BLaER1 treated with 17β-estradiol and CSF1 and Interleukin-3, amounts not matched to agents 10 nM and 100 nM (cell line): ENCODE data around the gene SERPINA6.
"Not testable (repeated sequence)": the region's sequence is repeated elsewhere in the genome, so short reads cannot be mapped to it uniquely, and the experiment has no call there.

ENCODE experiments used
- H3K27ac ChIP-seq, 11 experiments: shearing (Covaris generic); formaldehyde crosslinking; 2 replicates each; pipeline ENCODE4 v1.8.1; 2022
- H3K27me3 ChIP-seq, 11 experiments: shearing (Covaris generic); formaldehyde crosslinking; 2 replicates each; pipeline ENCODE4 v1.8.1; 2022
- H3K36me3 ChIP-seq, 11 experiments: shearing (Covaris generic); formaldehyde crosslinking; 2 replicates each; pipeline ENCODE4 v1.8.1; 2022
- H3K4me1 ChIP-seq, 10 experiments: shearing (Covaris generic); formaldehyde crosslinking; 2 replicates each; pipeline ENCODE4 v1.8.1; 2022
- H3K4me2 ChIP-seq, 11 experiments: shearing (Covaris generic); formaldehyde crosslinking; 2 replicates each; pipeline ENCODE4 v1.8.1; 2022
- H3K4me3 ChIP-seq, 10 experiments: shearing (Covaris generic); formaldehyde crosslinking; 2 replicates each; pipeline ENCODE4 v1.8.1; 2022
- H3K9ac ChIP-seq, 11 experiments: shearing (Covaris generic); formaldehyde crosslinking; 2 replicates each; pipeline ENCODE4 v1.8.1; 2022
- H3K9me3 ChIP-seq, 11 experiments: shearing (Covaris generic); formaldehyde crosslinking; replicated peaks in 1 of 11; 2 replicates each; pipeline ENCODE4 v1.8.1; 2022
- H4K20me1 ChIP-seq, 11 experiments: shearing (Covaris generic); formaldehyde crosslinking; 2 replicates each; pipeline ENCODE4 v1.8.1; 2022
- Cebpa-rat ChIP-seq, 11 experiments: shearing (Covaris generic); IDR thresholded peaks; 2 replicates each; pipeline ENCODE4 v1.8.1; 2022

SERPINA6 gene, protein sequence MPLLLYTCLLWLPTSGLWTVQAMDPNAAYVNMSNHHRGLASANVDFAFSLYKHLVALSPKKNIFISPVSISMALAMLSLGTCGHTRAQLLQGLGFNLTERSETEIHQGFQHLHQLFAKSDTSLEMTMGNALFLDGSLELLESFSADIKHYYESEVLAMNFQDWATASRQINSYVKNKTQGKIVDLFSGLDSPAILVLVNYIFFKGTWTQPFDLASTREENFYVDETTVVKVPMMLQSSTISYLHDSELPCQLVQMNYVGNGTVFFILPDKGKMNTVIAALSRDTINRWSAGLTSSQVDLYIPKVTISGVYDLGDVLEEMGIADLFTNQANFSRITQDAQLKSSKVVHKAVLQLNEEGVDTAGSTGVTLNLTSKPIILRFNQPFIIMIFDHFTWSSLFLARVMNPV

GRCh38 chr14:94322648-94323570 lies at the start of gene SERPINA6:
Gene SERPINA6 (minus strand): TSS chr14:94323336. CDS start chr14:94314648, 8,688 bp downstream.
- peaks cover 0 to 13% (median 0%) of the 10 kb centered on the region in 10 experiments; a peak in 4 of 20 replicates for H3K4me1 ChIP-seq
- H4K20me1 ChIP-seq: no peaks in the 10 kb centered on the region
- no peak within 1 kb of the TSS for H3K4me2 ChIP-seq
- peaks cover 0 to 4% (median 0%) of the 10 kb centered on the region in 11 experiments; a peak in 5 of 22 replicates for H3K9me3 ChIP-seq
- TF ChIP-seq Cebpa-rat (IDR thresholded peaks at IDR 0.05): no peak
- H3K27me3 ChIP-seq: no peaks in the 10 kb centered on the region
- no peak within 1 kb of the TSS for H3K27ac ChIP-seq
- no peaks in the 10 kb centered on the region for H3K36me3 ChIP-seq
- no peak within 1 kb of the TSS for H3K4me3 ChIP-seq
- no peak within 1 kb of the TSS for H3K9ac ChIP-seq

- no peak for TF ChIP-seq Cebpa-rat (IDR thresholded peaks at IDR 0.05)
- no peak overlapping the region for H3K27ac ChIP-seq
- H3K4me2 ChIP-seq: no peak overlapping the region
- H3K36me3 ChIP-seq: peaks cover 0 to 10% (median 0%) of the 10 kb centered on the region in 11 experiments; a peak in 5 of 22 replicates
- H3K4me1 ChIP-seq: peaks cover 4 to 80% (median 17%) of the 10 kb centered on the region in 10 experiments; a peak in 17 of 20 replicates
- H3K9ac ChIP-seq: no peak overlapping the region
- H3K4me3 ChIP-seq: no peak overlapping the region
- no peaks in the 10 kb centered on the region for H4K20me1 ChIP-seq
- no peaks in the 10 kb centered on the region for H3K9me3 ChIP-seq
- no peaks in the 10 kb centered on the region for H3K27me3 ChIP-seq
Measured at GRCh38 chr14:94372021-94372605, 49.0 kb upstream of the SERPINA6 start.

DNA sequence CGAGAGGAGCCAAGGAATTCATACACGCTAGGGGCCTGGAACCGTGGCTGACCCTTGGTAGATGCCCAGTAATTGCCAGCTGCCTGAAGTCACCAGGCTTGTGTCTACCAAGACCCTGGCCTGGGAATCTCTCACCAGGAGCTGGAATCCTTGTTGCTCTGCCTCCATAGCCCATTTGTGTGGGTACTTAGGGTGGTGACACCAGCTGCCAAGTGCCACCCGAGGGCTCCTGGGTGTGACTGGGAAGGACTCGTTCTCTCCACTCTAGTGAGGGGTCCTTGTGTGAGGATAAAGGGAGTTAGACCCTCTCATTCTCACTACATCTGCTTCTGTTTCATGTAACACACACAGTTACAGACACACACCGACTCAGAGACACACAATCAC lies 47.4 kb upstream of the SERPINA6 start:
- Histone ChIP-seq H3K4me1 (peaks cover 0 to 79% (median 24%) of the 10 kb centered on the region in 10 experiments; a peak in 14 of 20 replicates), H4K20me1 (no peaks in the 10 kb centered on the region), H3K27me3 (no peaks in the 10 kb centered on the region), H3K9me3 (no peaks in the 10 kb centered on the region), H3K36me3 (no peaks in the 10 kb centered on the region), H3K4me2 (no peak overlapping the region), H3K9ac (no peak overlapping the region), H3K27ac (no peak overlapping the region; a peak in 1 of 22 replicates), H3K4me3 (no peak overlapping the region)
- no peak for TF ChIP-seq Cebpa-rat (IDR thresholded peaks at IDR 0.05)

DNA sequence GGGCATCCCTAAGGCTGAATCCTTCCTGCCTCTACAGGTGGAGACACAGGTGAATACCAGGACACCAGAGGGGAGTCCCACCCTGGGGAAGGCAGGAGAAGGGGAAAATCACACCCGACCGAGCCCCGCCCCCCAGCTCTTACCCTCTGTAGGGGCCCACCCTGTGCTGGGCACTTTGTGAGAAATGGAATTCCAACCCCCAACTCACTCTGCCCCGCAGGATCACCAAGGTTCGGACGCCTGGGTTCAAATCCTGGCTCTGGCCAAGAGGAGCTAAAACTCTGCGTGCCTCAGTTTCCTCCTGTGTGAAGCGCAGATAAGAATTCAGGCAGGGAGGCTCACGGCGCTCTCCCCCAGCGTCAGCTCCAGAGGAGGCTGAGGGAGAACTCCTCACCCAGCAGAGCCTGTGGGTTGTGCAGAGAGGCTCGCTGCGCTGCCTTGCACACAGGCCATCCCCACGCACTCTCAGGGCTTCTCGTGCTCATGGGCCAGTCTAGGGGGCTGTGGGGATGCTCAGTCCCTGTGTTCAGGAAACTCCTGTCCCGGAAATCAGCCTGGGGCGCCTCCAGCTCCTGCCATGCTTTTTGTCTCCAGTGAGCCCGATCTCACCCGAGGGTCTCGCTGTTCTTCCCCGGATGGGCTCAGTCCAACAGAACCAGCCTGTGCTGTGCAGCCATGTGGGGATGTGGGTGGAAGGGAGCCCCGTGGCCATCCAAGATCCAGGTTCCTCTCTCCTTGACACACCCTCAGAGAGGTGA lies 46.8 kb upstream of the SERPINA6 start:
- not testable (repeated sequence) for H3K27me3 ChIP-seq, H3K9ac ChIP-seq, H4K20me1 ChIP-seq, H3K9me3 ChIP-seq, H3K36me3 ChIP-seq, H3K4me2 ChIP-seq, H3K27ac ChIP-seq, H3K4me3 ChIP-seq
- peaks cover 0 to 79% (median 24%) of the 10 kb centered on the region in 10 experiments; a peak in 14 of 20 replicates for H3K4me1 ChIP-seq

DNA sequence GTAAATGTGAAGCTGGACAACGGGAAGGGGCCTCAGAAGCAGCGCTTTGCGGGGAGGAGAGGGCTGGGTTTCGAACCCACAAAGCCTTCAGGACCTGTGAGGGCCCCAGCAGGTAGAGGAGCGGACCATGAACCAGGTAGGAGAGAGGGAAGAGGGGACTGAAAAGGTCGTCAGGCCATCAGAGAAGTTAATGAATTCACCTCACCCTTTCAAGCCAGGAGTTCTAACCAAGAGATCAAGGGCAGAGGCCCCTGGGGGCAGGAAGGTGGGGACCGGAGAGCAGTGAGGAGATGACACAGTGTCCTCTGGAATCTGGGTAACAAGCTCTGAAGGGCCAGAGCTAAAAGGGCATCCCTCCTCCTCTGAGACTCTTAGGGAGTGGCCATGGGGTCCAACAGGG lies 45.8 kb upstream of the SERPINA6 start:
- no peaks in the 10 kb centered on the region for H3K36me3 ChIP-seq
- H3K9ac ChIP-seq: no peak overlapping the region; a peak in 1 of 22 replicates
- peak overlapping the region in 7 of 11 experiments; percentile 16 to 89 (median 74); a peak in 10 of 22 replicates for H3K27ac ChIP-seq
- H3K27me3 ChIP-seq: no peaks in the 10 kb centered on the region
- H3K9me3 ChIP-seq: no peaks in the 10 kb centered on the region
- H4K20me1 ChIP-seq: no peaks in the 10 kb centered on the region
- no peak overlapping the region for H3K4me3 ChIP-seq
- peaks cover 0 to 72% (median 24%) of the 10 kb centered on the region in 10 experiments; a peak in 14 of 20 replicates for H3K4me1 ChIP-seq
- H3K4me2 ChIP-seq: peak overlapping the region in 5 of 11 experiments; percentile 72 to 84 (median 74); a peak in 9 of 22 replicates
- TF ChIP-seq Cebpa-rat (IDR thresholded peaks at IDR 0.05): no peak

DNA sequence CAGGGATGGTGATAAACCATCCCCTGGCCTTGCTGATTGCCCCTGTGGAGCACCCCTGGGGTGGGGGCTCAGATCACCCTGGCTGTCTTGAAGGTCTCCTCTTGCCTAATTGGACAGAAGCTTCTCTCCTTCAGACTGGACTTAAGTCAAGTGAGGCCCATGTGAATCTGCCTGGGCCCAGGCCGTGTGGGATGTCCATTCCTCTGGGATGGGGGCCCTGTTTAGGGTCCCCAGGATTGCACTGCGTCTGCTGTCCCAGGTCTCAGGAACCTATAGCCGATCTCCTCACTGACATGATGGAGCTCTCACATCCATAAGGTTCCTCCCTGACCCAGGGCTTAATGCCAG lies 45.1 kb upstream of the SERPINA6 start:
- H3K9me3 ChIP-seq: no peaks in the 10 kb centered on the region
- peaks cover 0 to 68% (median 24%) of the 10 kb centered on the region in 10 experiments; a peak in 14 of 20 replicates for H3K4me1 ChIP-seq
- no peak for TF ChIP-seq Cebpa-rat (IDR thresholded peaks at IDR 0.05)
- no peaks in the 10 kb centered on the region for H3K36me3 ChIP-seq
- no peak overlapping the region for H3K4me3 ChIP-seq
- no peaks in the 10 kb centered on the region for H3K27me3 ChIP-seq
- peak overlapping the region in 7 of 11 experiments; percentile 16 to 89 (median 74); a peak in 13 of 22 replicates for H3K27ac ChIP-seq
- H3K9ac ChIP-seq: peak overlapping the region in 3 of 11 experiments; percentile 54 to 67 (median 59); a peak in 5 of 22 replicates
- H3K4me2 ChIP-seq: peak overlapping the region in 6 of 11 experiments; percentile 47 to 84 (median 74); a peak in 10 of 22 replicates
- H4K20me1 ChIP-seq: no peaks in the 10 kb centered on the region

- no peak for TF ChIP-seq Cebpa-rat (IDR thresholded peaks at IDR 0.05)
- H3K9ac ChIP-seq: peak overlapping the region in 3 of 11 experiments; percentile 54 to 67 (median 59); a peak in 4 of 22 replicates
- H3K36me3 ChIP-seq: no peaks in the 10 kb centered on the region
- H3K27ac ChIP-seq: peak overlapping the region in 6 of 11 experiments; percentile 47 to 89 (median 76); a peak in 13 of 22 replicates
- no peaks in the 10 kb centered on the region for H3K27me3 ChIP-seq
- H3K9me3 ChIP-seq: no peaks in the 10 kb centered on the region
- H4K20me1 ChIP-seq: no peaks in the 10 kb centered on the region
- H3K4me1 ChIP-seq: peaks cover 0 to 64% (median 24%) of the 10 kb centered on the region in 10 experiments; a peak in 14 of 20 replicates
- H3K4me2 ChIP-seq: peak overlapping the region in 8 of 11 experiments; percentile 37 to 84 (median 73); a peak in 15 of 22 replicates
- no peak overlapping the region for H3K4me3 ChIP-seq
Measured at GRCh38 chr14:94367347-94368242, 44.5 kb upstream of the SERPINA6 start.
